WTC11 (cell line): ENCODE results near the gene FGFR3. TPM values are rescaled to one million over a fixed set of nuclear protein-coding genes. Genes with fewer than 3 reads are reported as not detected.

Experiments used
- ATAC-seq: fragments of 200-7000 bp; cut with Tn5 transposase; 2 replicates; pipeline ENCODE4 v1.10.0; 2021; ENCODE audit warnings: mild to moderate bottlenecking, moderate library complexity
- CTCF ChIA-PET: fragments of 300-600 bp; sonication (Branson Sonifier 250); formaldehyde crosslinking; loops from one replicate; lab custom pipeline; 2021; ENCODE audit warnings: antibody characterized with exemption; lab: Charles Lee
- POLR2A ChIA-PET: fragments of 350-600 bp; sonication (Branson Sonifier 250); formaldehyde crosslinking; loops from one replicate; lab custom pipeline; 2021; ENCODE audit warnings: antibody characterized with exemption; lab: Charles Lee
- DNase-seq: peaks from one replicate; pipeline ENCODE4 v3.0.0; 2021; ENCODE audit warnings: low spot score
- H3K27ac Mint-ChIP-seq: 2 replicates; pipeline ENCODE4 v1.8.0; 2021; ENCODE audit warnings: mixed read lengths
- H3K27me3 Mint-ChIP-seq: 2 replicates; pipeline ENCODE4 v1.8.0; 2021; ENCODE audit warnings: low read depth, mild to moderate bottlenecking, moderate library complexity, mixed read lengths
- H3K36me3 Mint-ChIP-seq: 2 replicates; pipeline ENCODE4 v1.8.0; 2021; ENCODE audit warnings: mixed read lengths
- H3K4me1 Mint-ChIP-seq: 2 replicates; pipeline ENCODE4 v1.8.0; 2022; ENCODE audit warnings: mixed read lengths
- H3K4me3 Mint-ChIP-seq: 2 replicates; pipeline ENCODE4 v1.8.0; 2021; ENCODE audit warnings: mild to moderate bottlenecking, moderate library complexity, mixed read lengths
- H3K9me3 Mint-ChIP-seq: 2 replicates; pipeline ENCODE4 v1.8.0; 2021; ENCODE audit warnings: mixed read lengths
- ATF2 ChIP-seq: sonication (generic); formaldehyde crosslinking; IDR thresholded peaks from 2 replicates; pipeline ENCODE4 v1.8.1; 2022; ENCODE audit warnings: low read depth, missing genetic modification reagents, borderline replicate concordance
- CREM ChIP-seq: sonication (generic); formaldehyde crosslinking; IDR thresholded peaks from 2 replicates; pipeline ENCODE4 v1.8.1; 2022; ENCODE audit warnings: mild to moderate bottlenecking, missing genetic modification reagents, moderate library complexity
- E2F5 ChIP-seq: sonication (generic); formaldehyde crosslinking; IDR thresholded peaks from 2 replicates; pipeline ENCODE4 v1.8.1; 2022; ENCODE audit warnings: mild to moderate bottlenecking, moderate library complexity, missing genetic modification reagents
- ERG ChIP-seq: fragments of 250-450 bp; sonication (Bioruptor Pico); IDR thresholded peaks from 2 replicates; pipeline ENCODE4 v1.8.0; 2021; ENCODE audit warnings: mild to moderate bottlenecking
- GABPB1 ChIP-seq: sonication (generic); formaldehyde crosslinking; IDR thresholded peaks from 2 replicates; pipeline ENCODE4 v1.8.1; 2023; ENCODE audit warnings: mild to moderate bottlenecking, missing genetic modification reagents
- HMGA2 ChIP-seq: fragments of 250-450 bp; sonication (Bioruptor Pico); IDR thresholded peaks from 2 replicates; pipeline ENCODE4 v1.4.0; 2021; ENCODE audit warnings: mild to moderate bottlenecking, moderate library complexity
- IRF1 ChIP-seq: sonication (generic); formaldehyde crosslinking; IDR thresholded peaks from 2 replicates; pipeline ENCODE4 v1.8.0; 2023; ENCODE audit warnings: missing genetic modification reagents
- KAT7 ChIP-seq: sonication (generic); formaldehyde crosslinking; IDR thresholded peaks from 2 replicates; pipeline ENCODE4 v1.8.1; 2023; ENCODE audit warnings: missing genetic modification reagents, mild to moderate bottlenecking, borderline replicate concordance
- MYBL2 ChIP-seq: sonication (generic); formaldehyde crosslinking; IDR thresholded peaks from 2 replicates; pipeline ENCODE4 v1.8.1; 2023; ENCODE audit warnings: mild to moderate bottlenecking, moderate library complexity, missing genetic modification reagents
- NR3C1 ChIP-seq: sonication (generic); formaldehyde crosslinking; conservative IDR thresholded peaks from 2 replicates; pipeline ENCODE4 v1.8.1; 2023; ENCODE audit warnings: low read depth, mild to moderate bottlenecking, missing genetic modification reagents
- PRDM15 ChIP-seq: sonication (generic); formaldehyde crosslinking; IDR thresholded peaks from 2 replicates; pipeline ENCODE4 v1.8.0; 2022; ENCODE audit warnings: missing genetic modification reagents
- PRRX2 ChIP-seq: fragments of 250-450 bp; sonication (Bioruptor Pico); IDR thresholded peaks from 2 replicates; pipeline ENCODE4 v1.8.0; 2021; ENCODE audit warnings: mild to moderate bottlenecking
- RELA ChIP-seq: sonication (generic); formaldehyde crosslinking; IDR thresholded peaks from 2 replicates; pipeline ENCODE4 v1.8.1; 2022; ENCODE audit warnings: missing genetic modification reagents, mild to moderate bottlenecking, borderline replicate concordance
- STAT6 ChIP-seq: sonication (generic); formaldehyde crosslinking; conservative IDR thresholded peaks from 2 replicates; pipeline ENCODE4 v1.8.1; 2023; ENCODE audit warnings: mild to moderate bottlenecking, low read depth, missing genetic modification reagents, moderate library complexity
- ZNF425 ChIP-seq: fragments of 250-450 bp; sonication (Bioruptor Pico); conservative IDR thresholded peaks from 2 replicates; pipeline ENCODE4 v1.9.0; 2021; ENCODE audit warnings: mild to moderate bottlenecking
- ZNF512 ChIP-seq: sonication (generic); formaldehyde crosslinking; IDR thresholded peaks from 2 replicates; pipeline ENCODE4 v1.8.1; 2022; ENCODE audit warnings: missing genetic modification reagents, borderline replicate concordance
- total RNA-seq: library from RNA; stranded (reverse); gene quantifications from 3 replicates; pipeline ENCODE4 v1.2.3, GENCODE V29; 2021

FGFR3 gene
- total RNA-seq, 1 experiment from 2014 or later = 19.9 TPM

GRCh38 chr4:1789552-1789951 is 3.5 kb upstream of the FGFR3 start:
- no peak for TF ChIP-seq ZNF512 (CRISPR knock-in tag)
- TF ChIP-seq ZNF425 (CRISPR knock-in tag) = no peak
- TF ChIP-seq MYBL2 (CRISPR knock-in tag) = no peak
- TF ChIP-seq PRDM15 (CRISPR knock-in tag) = no peak
- TF ChIP-seq NR3C1 (CRISPR knock-in tag) = no peak
- TF ChIP-seq CREM = no peak
- TF ChIP-seq HMGA2 (CRISPR knock-in tag) = no peak
- TF ChIP-seq STAT6 (CRISPR knock-in tag) = no peak
- no peak for TF ChIP-seq GABPB1 (CRISPR knock-in tag)
- no peak for TF ChIP-seq E2F5 (CRISPR knock-in tag)
- no peak for TF ChIP-seq IRF1 (CRISPR knock-in tag)
- TF ChIP-seq KAT7 = no peak
- TF ChIP-seq ATF2 (CRISPR knock-in tag) = no peak
- no peak for TF ChIP-seq PRRX2 (CRISPR knock-in tag)
- TF ChIP-seq RELA (CRISPR knock-in tag) = no peak
- TF ChIP-seq ERG (CRISPR knock-in tag) = no peak
- TF ChIP-seq, all 79 proteins: peak for 0
- Mint-ChIP-seq H3K36me3 (no peaks in the 10 kb centered on the region), H3K4me3 (no peak overlapping the region), H3K27me3 (peaks cover 34% of the 10 kb centered on the region), H3K4me1 (no peaks in the 10 kb centered on the region), H3K9me3 (no peaks in the 10 kb centered on the region), H3K27ac (no peak overlapping the region)
- ChIA-PET POLR2A (no interaction called here), CTCF (interaction anchor here (0.6 to 2.2 kb wide), 7 partner anchors 12 to 121 kb away, joined by 3 to 19 read pairs (median 5); no protein-coding TSS in a partner anchor)
- DNase-seq (no peak), ATAC-seq (no peak)
